H9 (cell line): Measurements from ENCODE around the gene CEP350. TPM values are rescaled to one million over a fixed set of nuclear protein-coding genes. Genes with fewer than 3 reads are reported as not detected.

Source experiments
- DNase-seq: peaks from one replicate; pipeline ENCODE4 v3.0.0-alpha.2; 2017
- H2AFZ ChIP-seq: one replicate; pipeline ENCODE4 v1.6.1; 2013; ENCODE audit warnings: mild to moderate bottlenecking, low read length, control low read depth, moderate library complexity
- H2AK5ac ChIP-seq: 2 replicates; pipeline ENCODE4 v1.6.1; 2013; ENCODE audit warnings: low read length, control low read depth, mixed read lengths; ENCODE audit not compliant: insufficient read length
- H2BK120ac ChIP-seq: one replicate; pipeline ENCODE4 v1.6.1; 2013; ENCODE audit warnings: low read depth, mild to moderate bottlenecking, low read length, control low read depth, inconsistent platforms; ENCODE audit not compliant: poor library complexity, severe bottlenecking
- H2BK12ac ChIP-seq: 2 replicates; pipeline ENCODE4 v1.6.1; 2013; ENCODE audit warnings: low read length, control low read depth, mixed read lengths, low read depth; ENCODE audit not compliant: insufficient read length
- H2BK15ac ChIP-seq: 2 replicates; pipeline ENCODE4 v1.6.1; 2013; ENCODE audit warnings: low read depth, low read length, control low read depth
- H2BK20ac ChIP-seq: one replicate; pipeline ENCODE4 v1.6.1; 2013; ENCODE audit warnings: low read depth, mild to moderate bottlenecking, low read length, control low read depth, inconsistent platforms; ENCODE audit not compliant: poor library complexity, severe bottlenecking
- H2BK5ac ChIP-seq: 2 replicates; pipeline ENCODE4 v1.6.1; 2013; ENCODE audit warnings: low read length, control low read depth, mixed read lengths; ENCODE audit not compliant: insufficient read length
- H3K14ac ChIP-seq: 2 replicates; pipeline ENCODE4 v1.6.1; 2013; ENCODE audit warnings: low read length, control low read depth; ENCODE audit not compliant: insufficient read depth
- H3K18ac ChIP-seq: 2 replicates; pipeline ENCODE4 v1.6.1; 2013; ENCODE audit warnings: low read depth, mild to moderate bottlenecking, mixed read lengths, low read length, control low read depth; ENCODE audit not compliant: insufficient read length
- H3K23ac ChIP-seq: 2 replicates; pipeline ENCODE4 v1.6.1; 2013; ENCODE audit warnings: low read length, control low read depth, mixed read lengths, low read depth; ENCODE audit not compliant: insufficient read length
- H3K23me2 ChIP-seq: 2 replicates; pipeline ENCODE4 v1.6.1; 2013; ENCODE audit warnings: low read depth, mild to moderate bottlenecking, mixed read lengths, low read length, control low read depth; ENCODE audit not compliant: insufficient read length, poor library complexity, severe bottlenecking
- H3K27ac ChIP-seq: 2 replicates; pipeline ENCODE4 v1.5.1; 2013; ENCODE audit warnings: low read length, control low read depth, mixed read lengths, low read depth; ENCODE audit not compliant: insufficient read length
- H3K27me3 ChIP-seq: 2 replicates; pipeline ENCODE4 v1.6.1; 2013; ENCODE audit warnings: low read length, control low read depth, inconsistent platforms; ENCODE audit not compliant: insufficient read depth
- H3K4ac ChIP-seq: 2 replicates; pipeline ENCODE4 v1.6.1; 2013; ENCODE audit warnings: low read depth, mild to moderate bottlenecking, control low read depth, inconsistent platforms, low read length, moderate library complexity
- H3K4me1 ChIP-seq: 2 replicates; pipeline ENCODE4 v1.6.1; 2013; ENCODE audit warnings: low read length, control low read depth, inconsistent platforms; ENCODE audit not compliant: insufficient read depth
- H3K4me2 ChIP-seq: 2 replicates; pipeline ENCODE4 v1.6.1; 2013; ENCODE audit warnings: low read length, control low read depth, mixed read lengths; ENCODE audit not compliant: insufficient read length, insufficient read depth
- H3K56ac ChIP-seq: 2 replicates; pipeline ENCODE4 v1.6.1; 2013; ENCODE audit warnings: low read depth, mild to moderate bottlenecking, mixed read lengths, low read length, control low read depth; ENCODE audit not compliant: insufficient read length
- H3K79me1 ChIP-seq: 2 replicates; pipeline ENCODE4 v1.6.1; 2013; ENCODE audit warnings: low read depth, mild to moderate bottlenecking, moderate library complexity, low read length, control low read depth, inconsistent platforms; ENCODE audit not compliant: insufficient read depth, poor library complexity, severe bottlenecking
- H3K79me2 ChIP-seq: 2 replicates; pipeline ENCODE4 v1.6.1; 2013; ENCODE audit warnings: low read length, control low read depth, inconsistent platforms; ENCODE audit not compliant: insufficient read depth
- H3K9ac ChIP-seq: 2 replicates; pipeline ENCODE4 v1.6.1; 2013; ENCODE audit warnings: low read length, control low read depth, mixed read lengths; ENCODE audit not compliant: insufficient read length; ENCODE audit errors: extremely low read depth
- H3K9me3 ChIP-seq: one replicate; pipeline ENCODE4 v1.6.1; 2013; ENCODE audit warnings: low read depth, low read length, inconsistent platforms; ENCODE audit not compliant: control insufficient read depth
- H3T11ph ChIP-seq: one replicate; pipeline ENCODE4 v1.6.1; 2013; ENCODE audit warnings: mild to moderate bottlenecking, low read length, control low read depth, inconsistent platforms
- H4K20me1 ChIP-seq: one replicate; pipeline ENCODE4 v1.6.1; 2013; ENCODE audit not compliant: control insufficient read depth, insufficient read length, insufficient read depth
- H4K5ac ChIP-seq: 2 replicates; pipeline ENCODE4 v1.6.1; 2013; ENCODE audit warnings: low read depth, mild to moderate bottlenecking, mixed read lengths, low read length, control low read depth; ENCODE audit not compliant: insufficient read length
- H4K8ac ChIP-seq: replicated peaks from 2 replicates; pipeline ENCODE4 v1.6.1; 2013; ENCODE audit warnings: low read length, control low read depth, mixed read lengths, low read depth; ENCODE audit not compliant: insufficient read length
- H4K91ac ChIP-seq: 2 replicates; pipeline ENCODE4 v1.6.1; 2013; ENCODE audit warnings: low read depth, mild to moderate bottlenecking, moderate library complexity, mixed read lengths, low read length, control low read depth; ENCODE audit not compliant: insufficient read length
- H3K27ac Mint-ChIP-seq, 3 experiments: 2 replicates in 2 of 3; 3 replicates in 1 of 3; pipeline ENCODE4 v1.8.0; 2020 to 2021; ENCODE audit warnings: mixed read lengths in 3 of 3, mild to moderate bottlenecking in 1 of 3, moderate library complexity in 1 of 3
- H3K27me3 Mint-ChIP-seq: 2 replicates; pipeline ENCODE4 v1.8.0; 2021; ENCODE audit warnings: low read depth, mild to moderate bottlenecking, moderate library complexity, mixed read lengths
- H3K36me3 Mint-ChIP-seq, 3 experiments: 2 replicates in 2 of 3; 3 replicates in 1 of 3; pipeline ENCODE4 v1.8.0; 2020 to 2021; ENCODE audit warnings: low read depth in 3 of 3, mixed read lengths in 3 of 3; ENCODE audit not compliant: insufficient read depth in 1 of 3
- H3K4me1 Mint-ChIP-seq, 2 experiments: 2 replicates each; pipeline ENCODE4 v1.8.0; 2020; ENCODE audit warnings: mixed read lengths in 2 of 2
- H3K4me3 Mint-ChIP-seq, 2 experiments: 2 replicates in 1 of 2; 3 replicates in 1 of 2; pipeline ENCODE4 v1.8.0; 2020 to 2021; ENCODE audit warnings: mild to moderate bottlenecking in 2 of 2, mixed read lengths in 2 of 2, moderate library complexity in 1 of 2
- H3K9me3 Mint-ChIP-seq, 2 experiments: 2 replicates in 1 of 2; 3 replicates in 1 of 2; pipeline ENCODE4 v1.8.0; 2020; ENCODE audit warnings: mild to moderate bottlenecking in 2 of 2, mixed read lengths in 2 of 2, moderate library complexity in 1 of 2
- CTCF ChIP-seq: fragments of 200-600 bp; sonication (generic); conservative IDR thresholded peaks from 3 replicates; pipeline ENCODE4 v1.8.0; 2021; ENCODE audit warnings: antibody characterized with exemption, mild to moderate bottlenecking
- WGBS: extraction: QIAGEN DNeasy Blood & Tissue Kit; methylation state at CpG from one replicate; pipeline ENCODE4 v1.1.7; 2013; ENCODE audit warnings: missing lambda C conversion rate, low lambda C conversion rate, mixed read lengths; ENCODE audit not compliant: insufficient read length; ENCODE audit errors: extremely low coverage; 5-methylcytosine and 5-hydroxymethylcytosine counted together
- total RNA-seq: library from RNA; stranded (reverse); gene quantifications from 2 replicates; pipeline ENCODE4 v1.2.1, GENCODE V29; 2021

The CEP350 gene
- total RNA-seq, 1 experiment from 2014 or later, result 39.2 TPM

GRCh38 chr1:179926850-179927205 lies 27.8 kb upstream of the CEP350 start:
- H2BK5ac ChIP-seq, result no peak overlapping the region
- no peak overlapping the region for H3T11ph ChIP-seq
- H3K23ac ChIP-seq, result no peak overlapping the region
- H2BK15ac ChIP-seq, result no peak overlapping the region
- H3K4me2 ChIP-seq, result no peak overlapping the region
- H3K36me3 Mint-ChIP-seq, result no peaks in the 10 kb centered on the region
- H4K8ac ChIP-seq, result no peak overlapping the region
- H2AK5ac ChIP-seq, result no peak overlapping the region
- no peak overlapping the region for H3K27ac ChIP-seq
- no peaks in the 10 kb centered on the region for H3K9me3 ChIP-seq
- H2BK20ac ChIP-seq, result no peak overlapping the region
- H2AFZ ChIP-seq, result no peak overlapping the region
- H3K23me2 ChIP-seq, result no peaks in the 10 kb centered on the region
- H4K20me1 ChIP-seq, result no peaks in the 10 kb centered on the region
- H3K56ac ChIP-seq, result no peak overlapping the region
- no peaks in the 10 kb centered on the region for H3K79me2 ChIP-seq
- no peaks in the 10 kb centered on the region for H3K79me1 ChIP-seq
- no peak for TF ChIP-seq CTCF
- H3K4me3 Mint-ChIP-seq, result no peak overlapping the region
- no peak overlapping the region for H4K5ac ChIP-seq
- no peaks in the 10 kb centered on the region for H3K27me3 ChIP-seq
- H3K9ac ChIP-seq, result no peak overlapping the region
- no peak for DNase-seq
- H2BK12ac ChIP-seq, result no peak overlapping the region
- peaks cover 7% of the 10 kb centered on the region; the same call in 1 of the 2 replicates for H3K4me1 ChIP-seq
- H3K4ac ChIP-seq, result no peak overlapping the region
- H3K18ac ChIP-seq, result no peak overlapping the region
- no peak overlapping the region for H2BK120ac ChIP-seq
- no CpG with 5 or more reads among the region's 3 CpGs for WGBS
- H3K4me1 Mint-ChIP-seq, result peaks cover 6 to 7% of the 10 kb centered on the region in 2 experiments
- no peak overlapping the region for H3K27ac Mint-ChIP-seq
- no peaks in the 10 kb centered on the region for H3K27me3 Mint-ChIP-seq
- H3K14ac ChIP-seq, result no peak overlapping the region
- no peak overlapping the region for H4K91ac ChIP-seq
- no peaks in the 10 kb centered on the region for H3K9me3 Mint-ChIP-seq
